HEK293T (cell line): ENCODE measurements around the gene PACRG.

Source experiments
- FOXK2 ChIP-seq: fragments of 450-650 bp; IDR thresholded peaks from 2 replicates; pipeline ENCODE4 v1.6.1; 2016; ENCODE audit warnings: mild to moderate bottlenecking
- SP1 ChIP-seq: fragments of 450-650 bp; IDR thresholded peaks from 2 replicates; pipeline ENCODE4 v1.6.1; 2017
- TF ChIP-seq, protein P1 (sequence below): fragments of 450-650 bp; IDR thresholded peaks from 2 replicates; pipeline ENCODE4 v1.6.1; 2016

DNA sequence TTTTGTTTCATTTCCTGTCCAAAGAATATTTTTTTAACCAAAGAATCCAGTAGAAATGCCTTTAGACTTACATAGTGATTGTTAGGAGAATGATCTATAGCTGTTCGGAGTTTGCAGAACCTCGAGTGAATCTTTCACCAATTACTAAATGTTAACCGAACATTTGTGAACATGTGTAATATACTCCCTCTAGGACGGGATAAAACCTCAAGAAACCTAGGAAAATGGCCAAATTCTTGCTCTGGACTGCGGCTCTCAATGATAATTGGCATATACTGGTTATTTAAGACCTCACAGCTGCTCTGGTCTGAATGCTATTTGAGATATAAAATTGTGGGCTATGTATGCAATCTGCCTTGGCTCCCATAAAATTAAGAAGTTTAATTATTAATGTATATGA lies 137.1 kb downstream of the PACRG start:
- TF ChIP-seq, protein P1, sequence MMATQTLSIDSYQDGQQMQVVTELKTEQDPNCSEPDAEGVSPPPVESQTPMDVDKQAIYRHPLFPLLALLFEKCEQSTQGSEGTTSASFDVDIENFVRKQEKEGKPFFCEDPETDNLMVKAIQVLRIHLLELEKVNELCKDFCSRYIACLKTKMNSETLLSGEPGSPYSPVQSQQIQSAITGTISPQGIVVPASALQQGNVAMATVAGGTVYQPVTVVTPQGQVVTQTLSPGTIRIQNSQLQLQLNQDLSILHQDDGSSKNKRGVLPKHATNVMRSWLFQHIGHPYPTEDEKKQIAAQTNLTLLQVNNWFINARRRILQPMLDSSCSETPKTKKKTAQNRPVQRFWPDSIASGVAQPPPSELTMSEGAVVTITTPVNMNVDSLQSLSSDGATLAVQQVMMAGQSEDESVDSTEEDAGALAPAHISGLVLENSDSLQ = no peak
- TF ChIP-seq SP1 (no peak), FOXK2 (no peak)
